NCI-H2196 (cell line): ENCODE results near the gene OPN1SW.

Experiments used
- DNase-seq: peaks from one replicate; lab custom pipeline; 2025; ENCODE audit not compliant: unreplicated experiment; lab: John Stamatoyannopoulos, UW

Gene OPN1SW

GRCh38 chr7:128735436-128735835, 40.2 kb downstream of the OPN1SW start:
- DNase-seq: no peak

GRCh38 chr7:128734890-128735289, 40.7 kb downstream of the OPN1SW start:
- no peak for DNase-seq

DNA sequence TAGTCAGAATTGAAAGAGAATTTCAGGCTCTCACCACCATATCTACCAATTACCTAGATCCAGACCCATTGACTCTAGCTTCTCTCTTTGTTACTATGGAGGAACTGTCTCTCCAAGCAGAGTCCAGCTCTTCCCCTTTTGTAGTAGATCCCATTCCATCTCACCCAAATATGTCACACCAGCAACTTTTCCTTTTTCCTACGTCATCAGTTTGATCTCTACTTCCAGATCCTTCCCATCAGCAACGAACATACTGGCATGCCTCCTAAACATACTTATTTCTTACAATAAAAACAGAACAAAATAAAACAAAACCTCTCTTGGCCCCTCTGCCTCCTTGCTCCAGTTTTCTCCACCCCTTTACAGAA, 42.3 kb downstream of the OPN1SW start:
- no peak for DNase-seq

DNA sequence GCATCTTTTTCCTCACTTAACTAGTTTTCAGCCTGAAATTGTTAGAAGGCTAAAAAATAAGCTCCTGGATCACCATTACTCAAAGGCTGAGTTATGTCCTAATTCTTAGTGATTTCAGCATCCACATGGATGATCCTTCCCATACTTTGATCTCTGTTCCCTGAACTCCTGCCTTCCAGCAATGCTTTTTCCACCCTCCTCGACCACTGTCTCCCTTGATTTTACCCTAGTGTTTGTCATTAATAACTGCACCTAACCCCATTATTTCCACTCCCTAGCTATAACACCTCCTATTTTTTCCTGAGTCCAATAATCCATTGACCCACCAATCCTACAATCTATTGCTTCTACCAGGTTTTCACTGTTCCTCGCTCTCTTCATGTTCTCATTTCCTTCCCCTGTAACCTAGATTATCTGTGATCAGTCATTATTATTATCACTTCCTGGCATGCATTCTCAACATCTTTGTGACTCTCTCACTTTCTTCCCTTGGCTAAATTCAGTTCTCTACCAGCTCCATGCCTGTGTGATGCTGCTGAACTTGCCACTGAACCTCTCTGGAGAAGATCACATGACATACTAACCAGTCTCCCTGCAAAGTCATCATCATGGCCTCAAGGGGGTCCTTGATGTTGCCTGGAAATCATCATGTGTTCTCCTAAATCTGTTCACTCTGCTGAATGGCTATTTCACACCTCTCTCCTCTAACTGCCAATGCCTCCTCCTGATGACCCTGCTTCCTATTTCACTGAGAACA, 42.9 kb downstream of the OPN1SW start:
- DNase-seq: no peak

DNA sequence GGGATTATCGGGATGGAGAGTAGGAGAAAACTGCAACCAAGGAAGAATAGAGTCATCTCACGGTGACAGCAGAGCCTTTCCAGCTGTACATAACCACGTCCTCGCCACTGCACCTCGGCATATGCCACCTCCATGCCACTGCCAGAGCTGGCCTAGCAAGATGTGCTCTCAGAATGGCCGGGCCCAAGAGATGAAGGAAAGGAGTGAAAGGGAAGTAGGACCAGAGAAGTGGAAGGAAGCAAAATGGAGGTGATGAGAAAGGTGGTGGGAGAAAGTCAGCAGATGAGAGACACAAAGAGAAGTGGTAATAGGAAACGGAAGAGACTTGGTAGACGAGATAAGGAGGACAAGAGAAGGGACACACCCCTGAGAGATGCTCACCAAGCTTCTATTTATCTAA, 44.4 kb downstream of the OPN1SW start:
- DNase-seq: no peak

DNA sequence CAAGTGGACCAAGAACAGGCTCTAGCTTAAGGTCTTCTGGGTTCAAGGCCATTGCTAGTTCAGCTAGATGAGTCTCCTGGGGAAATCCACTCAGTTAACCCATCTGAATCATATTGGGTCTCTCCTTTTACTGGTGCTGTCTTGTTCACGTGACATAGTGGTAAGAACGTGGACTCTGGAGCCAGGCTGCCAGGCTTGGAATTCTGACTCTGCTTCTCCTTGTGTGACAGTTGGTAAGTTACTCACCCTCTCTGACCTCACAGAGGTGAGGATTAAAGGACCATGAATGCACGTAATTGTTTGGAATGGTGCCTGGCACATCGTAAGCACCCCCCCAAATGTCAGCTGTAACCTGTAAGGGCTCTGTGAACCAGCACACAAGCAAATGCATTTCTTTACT, 46.1 kb downstream of the OPN1SW start:
- no peak for DNase-seq

- no peak for DNase-seq
Measured at GRCh38 chr7:128728598-128728997, 47.0 kb downstream of the OPN1SW start.

- no peak for DNase-seq
Measured at GRCh38 chr7:128727239-128727638, 48.4 kb downstream of the OPN1SW start.

GRCh38 chr7:128726737-128727072, 48.9 kb downstream of the OPN1SW start:
- no peak for DNase-seq

GRCh38 chr7:128726059-128726736, 49.4 kb downstream of the OPN1SW start:
- DNase-seq: no peak

DNA sequence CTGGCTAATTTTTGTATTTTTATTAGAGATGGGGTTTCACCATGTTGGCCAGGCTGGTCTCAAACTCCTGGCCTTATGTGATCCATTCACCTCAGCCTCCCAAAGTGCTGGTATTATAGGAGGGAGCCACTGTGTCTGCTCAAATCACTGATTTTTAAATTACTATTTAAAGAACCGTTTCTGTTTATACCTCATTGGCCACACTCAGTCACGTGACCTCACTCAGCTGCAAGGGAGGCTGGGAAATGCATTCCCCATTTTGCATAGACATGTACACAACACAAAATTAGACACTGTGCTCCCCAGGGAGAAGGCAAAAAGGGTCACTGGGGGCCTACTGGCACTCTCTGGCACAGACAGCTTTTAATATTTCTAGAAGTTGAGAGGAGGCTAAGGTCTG, 50.1 kb downstream of the OPN1SW start:
- no peak for DNase-seq

DNA sequence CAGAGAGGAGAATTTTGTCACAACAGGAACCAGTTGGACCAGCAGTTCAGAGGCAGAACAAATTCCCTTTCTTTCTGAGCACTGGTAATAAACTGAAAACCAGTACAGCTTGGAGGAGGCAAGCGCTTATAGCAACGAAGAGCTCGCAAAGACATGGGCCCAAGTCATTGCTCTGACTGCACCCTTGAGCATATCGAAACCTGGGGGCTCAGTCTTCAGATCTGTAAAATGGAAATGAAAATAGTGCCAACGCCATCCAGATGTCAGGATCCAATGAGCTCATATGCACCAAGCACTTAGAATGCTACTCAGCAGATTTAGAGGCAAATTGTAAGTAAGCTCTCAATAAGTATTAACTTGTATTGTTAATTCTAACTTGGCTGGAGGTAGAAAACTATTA, 50.9 kb downstream of the OPN1SW start:
- DNase-seq: no peak
